ENCODE results near the gene FBXO4.

FBXO4 gene

GRCh38 chr5:41985945-41986695 lies 61.0 kb downstream of the FBXO4 start:
- DNase-seq, result no peak

Measured in CD4-positive, alpha-beta T cell treated with Interleukin-10 for 1 hour (primary cell).